ENCODE results near the gene RNFT2.

The RNFT2 gene

GRCh38 chr12:116833474-116833873 lies 95.4 kb downstream of the RNFT2 start:
- DNase-seq (ENCODE audit: low read depth in 2 of 2), result no peak

- DNase-seq (ENCODE audit: low read depth in 2 of 2), result no peak
These were observed 97.4 kb downstream of the RNFT2 start for GRCh38 chr12:116835484-116835883.

GRCh38 chr12:116837097-116837496 lies 99.0 kb downstream of the RNFT2 start:
- DNase-seq (ENCODE audit: low read depth in 2 of 2), result no peak

GRCh38 chr12:116838365-116838764 lies 100.2 kb downstream of the RNFT2 start:
- DNase-seq (ENCODE audit: low read depth in 2 of 2), result no peak

- DNase-seq (ENCODE audit: low read depth in 2 of 2), result no peak
These were observed 101.2 kb downstream of the RNFT2 start for GRCh38 chr12:116839287-116839830.

GRCh38 chr12:116843085-116843484 lies 105.0 kb downstream of the RNFT2 start:
- DNase-seq (ENCODE audit: low read depth in 2 of 2), result no peak

- no peak for DNase-seq (ENCODE audit: low read depth in 2 of 2)
These were observed 111.1 kb downstream of the RNFT2 start for GRCh38 chr12:116849216-116849615.

- no peak for DNase-seq (ENCODE audit: low read depth in 2 of 2)
These were observed 114.2 kb downstream of the RNFT2 start for GRCh38 chr12:116852303-116852702.

- DNase-seq (ENCODE audit: low read depth in 2 of 2), result no peak
These were observed 115.4 kb downstream of the RNFT2 start for GRCh38 chr12:116853507-116853906.

GRCh38 chr12:116855744-116856470 lies 117.8 kb downstream of the RNFT2 start:
- DNase-seq (ENCODE audit: low read depth in 2 of 2), result no peak

- DNase-seq (ENCODE audit: low read depth in 2 of 2), result no peak
These were observed 118.6 kb downstream of the RNFT2 start for GRCh38 chr12:116856729-116857128.

- DNase-seq (ENCODE audit: low read depth in 2 of 2), result no peak
These were observed 121.0 kb downstream of the RNFT2 start for GRCh38 chr12:116859079-116859478.

- no peak for DNase-seq (ENCODE audit: low read depth in 2 of 2)
These were observed 122.1 kb downstream of the RNFT2 start for GRCh38 chr12:116860263-116860662.

- DNase-seq (ENCODE audit: low read depth in 2 of 2), result no peak
These were observed 123.2 kb downstream of the RNFT2 start for GRCh38 chr12:116861320-116861719.

GRCh38 chr12:116862167-116862566 lies 124.1 kb downstream of the RNFT2 start:
- DNase-seq (ENCODE audit: low read depth in 2 of 2), result no peak

GRCh38 chr12:116863275-116863767 lies 125.2 kb downstream of the RNFT2 start:
- no peak for DNase-seq (ENCODE audit: low read depth in 2 of 2)

GRCh38 chr12:116864371-116865160 lies 126.5 kb downstream of the RNFT2 start:
- DNase-seq (ENCODE audit: low read depth in 2 of 2), result no peak

GRCh38 chr12:116867523-116867922 lies 129.4 kb downstream of the RNFT2 start:
- no peak for DNase-seq (ENCODE audit: low read depth in 2 of 2)

- DNase-seq (ENCODE audit: low read depth in 2 of 2), result no peak
These were observed 132.2 kb downstream of the RNFT2 start for GRCh38 chr12:116870306-116870705.

GRCh38 chr12:116874324-116874995 lies 136.3 kb downstream of the RNFT2 start:
- DNase-seq (ENCODE audit: low read depth in 2 of 2), result no peak

GRCh38 chr12:116876151-116876869 lies 138.2 kb downstream of the RNFT2 start:
- no peak for DNase-seq (ENCODE audit: low read depth in 2 of 2)

All from stimulated activated CD8-positive, alpha-beta memory T cell treated with anti-CD3 and anti-CD28 coated beads, Interleukin-15, amount 100 ng/mL, for 48 hours (primary cell).